Heart left ventricle (tissue), 13 donors: ENCODE results near the gene GSAP.

Experiments used
- POLR2A ChIP-seq, 2 donors: fragments of 450-650 bp; IDR thresholded peaks; one replicate each; pipeline ENCODE4 v1.6.1; 2017; ENCODE audit warnings: antibody characterized with exemption in 2 of 2, mild to moderate bottlenecking in 2 of 2, moderate library complexity in 2 of 2
- TF ChIP-seq, protein P1 (sequence below), 12 donors: fragments of 200-600 bp; sonication (generic) in 4 of 12; IDR thresholded peaks; one replicate each; pipeline versions ENCODE4 v1.5.0 to v1.8.0; 2018 to 2022; ENCODE audit warnings: antibody characterized with exemption in 12 of 12, mild to moderate bottlenecking in 5 of 12
- donor health status: ischemic (EF 13 %, LVEDD 7.1; RV severe dilation, severe dysfunction).
- donor health status: DM: no; HTN: yes; CAD: no.
- donor health status: DM: no; HTN: no; CAD: no.
- donor health status: ischemic (EF 25% LVEDD 6.9; RV normal size, moderate dysfunction).
- donor health status: ischemic (EF 25% LVEDD 5.7; RV mildly dilated, moderate dysfunction).
- donor health status: ischemic (EF 35%, LVEDD 5.7; RV mildly dilated, moderate dysfunction).
- donor health status: nonischemic (EF 11% LVEDD 7.7; RV severe dilation, severe dysfunction).
- donor health status: DM: yes; HTN: yes; CAD: no.
- donor health status: PGD.
- donor health status: ischemic (EF 29% LVEDD 5.4; RV normal size, mild dysfunction).
- donor health status: nonischemic (EF 23%, LVEDD 6.1; RV moderate dilation, normal function).

DNA sequence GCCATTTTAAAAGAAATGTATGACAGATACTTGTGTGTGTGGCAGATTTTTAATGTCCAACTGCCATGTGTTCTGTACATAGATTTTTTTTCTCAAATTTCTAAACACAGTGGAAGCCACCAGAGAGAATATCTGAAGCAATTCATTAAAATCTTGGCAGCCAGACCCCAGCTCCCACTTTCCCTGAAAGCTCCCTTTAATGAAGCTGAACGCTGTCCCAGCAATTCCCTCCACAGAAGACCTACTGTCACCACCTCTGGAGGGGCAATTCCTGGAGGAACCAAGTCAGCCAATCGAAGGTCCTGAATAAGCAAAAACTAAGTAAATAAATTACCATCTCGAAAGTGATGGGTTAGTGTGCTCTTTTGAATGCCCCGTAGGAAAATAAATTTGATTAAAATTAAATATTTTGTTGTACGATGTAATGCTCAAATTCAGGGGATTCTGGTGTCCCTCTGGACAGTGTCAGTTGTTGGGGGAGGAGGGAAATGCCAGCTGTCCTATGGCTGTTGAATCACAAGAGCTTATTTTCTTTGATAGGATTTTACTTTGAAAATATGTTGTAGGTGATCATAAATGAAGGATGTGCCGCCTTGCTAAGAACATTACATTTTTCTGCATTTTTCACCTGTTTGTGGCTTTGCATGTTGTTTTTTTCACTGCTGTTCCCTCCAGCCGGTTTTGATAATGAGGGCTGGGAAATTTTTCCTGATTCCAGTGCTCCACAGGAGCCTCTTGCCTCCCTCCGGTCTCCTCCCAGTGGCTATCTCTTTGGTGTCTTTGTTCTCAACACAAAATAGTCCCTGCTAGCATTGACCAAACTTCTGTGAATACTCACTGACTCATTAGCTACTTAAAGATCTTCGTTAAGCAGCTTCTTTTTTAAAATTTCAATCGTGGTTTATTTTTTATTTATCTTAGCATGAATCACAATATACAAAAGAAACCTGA lies 9.2 kb upstream of the GSAP start:
- TF ChIP-seq, protein P1, sequence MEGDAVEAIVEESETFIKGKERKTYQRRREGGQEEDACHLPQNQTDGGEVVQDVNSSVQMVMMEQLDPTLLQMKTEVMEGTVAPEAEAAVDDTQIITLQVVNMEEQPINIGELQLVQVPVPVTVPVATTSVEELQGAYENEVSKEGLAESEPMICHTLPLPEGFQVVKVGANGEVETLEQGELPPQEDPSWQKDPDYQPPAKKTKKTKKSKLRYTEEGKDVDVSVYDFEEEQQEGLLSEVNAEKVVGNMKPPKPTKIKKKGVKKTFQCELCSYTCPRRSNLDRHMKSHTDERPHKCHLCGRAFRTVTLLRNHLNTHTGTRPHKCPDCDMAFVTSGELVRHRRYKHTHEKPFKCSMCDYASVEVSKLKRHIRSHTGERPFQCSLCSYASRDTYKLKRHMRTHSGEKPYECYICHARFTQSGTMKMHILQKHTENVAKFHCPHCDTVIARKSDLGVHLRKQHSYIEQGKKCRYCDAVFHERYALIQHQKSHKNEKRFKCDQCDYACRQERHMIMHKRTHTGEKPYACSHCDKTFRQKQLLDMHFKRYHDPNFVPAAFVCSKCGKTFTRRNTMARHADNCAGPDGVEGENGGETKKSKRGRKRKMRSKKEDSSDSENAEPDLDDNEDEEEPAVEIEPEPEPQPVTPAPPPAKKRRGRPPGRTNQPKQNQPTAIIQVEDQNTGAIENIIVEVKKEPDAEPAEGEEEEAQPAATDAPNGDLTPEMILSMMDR (IDR thresholded peaks at IDR 0.05) = no peak
- TF ChIP-seq POLR2A (IDR thresholded peaks at IDR 0.05) = no peak
